ENCODE measurements around the gene IFT27.
"Not testable (repeated sequence)": the region's sequence is repeated elsewhere in the genome, so short reads cannot be mapped to it uniquely, and the experiment has no call there.

The IFT27 gene

GRCh38 chr22:36743011-36743410 lies 32.9 kb downstream of the IFT27 start:
- FAIRE-seq = no peak

GRCh38 chr22:36741968-36742367 lies 34.0 kb downstream of the IFT27 start:
- FAIRE-seq = no peak

GRCh38 chr22:36741204-36741793 lies 34.6 kb downstream of the IFT27 start:
- no peak for FAIRE-seq

GRCh38 chr22:36740716-36741115 lies 35.2 kb downstream of the IFT27 start:
- no peak for FAIRE-seq

GRCh38 chr22:36739185-36739584 lies 36.7 kb downstream of the IFT27 start:
- FAIRE-seq = no peak

- no peak for FAIRE-seq
Measured at GRCh38 chr22:36738416-36739020, 37.4 kb downstream of the IFT27 start.

GRCh38 chr22:36737776-36738175 lies 38.1 kb downstream of the IFT27 start:
- FAIRE-seq = no peak

GRCh38 chr22:36736701-36737320 lies 39.1 kb downstream of the IFT27 start:
- FAIRE-seq = no peak

- no peak for FAIRE-seq
Measured at GRCh38 chr22:36734171-36735058, 41.5 kb downstream of the IFT27 start.

- no peak for FAIRE-seq
Measured at GRCh38 chr22:36733271-36733670, 42.6 kb downstream of the IFT27 start.

GRCh38 chr22:36732609-36733008 lies 43.3 kb downstream of the IFT27 start:
- FAIRE-seq = no peak

- FAIRE-seq = no peak
Measured at GRCh38 chr22:36731916-36732315, 44.0 kb downstream of the IFT27 start.

- not testable (repeated sequence) for FAIRE-seq
Measured at GRCh38 chr22:36731321-36731720, 44.6 kb downstream of the IFT27 start.

- FAIRE-seq = no peak
Measured at GRCh38 chr22:36730176-36730858, 45.6 kb downstream of the IFT27 start.

GRCh38 chr22:36729321-36729720 lies 46.6 kb downstream of the IFT27 start:
- FAIRE-seq = no peak

GRCh38 chr22:36728505-36728904 lies 47.4 kb downstream of the IFT27 start:
- no peak for FAIRE-seq

GRCh38 chr22:36727927-36728488 lies 47.9 kb downstream of the IFT27 start:
- FAIRE-seq = no peak

- FAIRE-seq = no peak
Measured at GRCh38 chr22:36727110-36727509, 48.8 kb downstream of the IFT27 start.

- FAIRE-seq = no peak
Measured at GRCh38 chr22:36726007-36726380, 49.9 kb downstream of the IFT27 start.

GRCh38 chr22:36725366-36726006 lies 50.4 kb downstream of the IFT27 start:
- no peak for FAIRE-seq

- no peak for FAIRE-seq
Measured at GRCh38 chr22:36724836-36725235, 51.1 kb downstream of the IFT27 start.

- FAIRE-seq = no peak
Measured at GRCh38 chr22:36722055-36722454, 53.9 kb downstream of the IFT27 start.
